NCI-H82 (cell line): ENCODE data around the gene TMEM220.

Experiments
- DNase-seq: peaks from one replicate; lab custom pipeline; 2025; lab: John Stamatoyannopoulos, UW

Gene TMEM220

DNA sequence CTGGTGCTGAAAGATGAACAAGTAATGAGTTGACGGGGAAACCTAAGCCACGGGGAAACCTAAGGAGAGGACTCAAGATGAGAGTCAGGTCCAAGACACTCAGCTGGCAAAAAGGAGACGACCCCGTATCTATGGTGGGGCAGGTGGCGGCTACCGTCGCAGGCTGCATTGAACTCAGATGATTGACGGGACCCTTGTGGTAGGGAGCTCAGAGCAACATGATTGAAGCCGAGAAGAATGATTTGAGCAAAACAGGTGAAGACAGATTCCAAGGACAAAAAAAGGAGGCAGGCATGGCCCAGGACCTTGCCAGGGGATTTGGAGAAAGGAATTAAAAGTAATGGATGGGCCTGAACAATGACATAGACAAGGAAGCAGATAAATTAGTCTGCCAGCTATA is 65.3 kb downstream of the TMEM220 start:
- no peak for DNase-seq
